Psoas muscle (tissue), 8 donors: Measurements from ENCODE around the gene GARS1. TPM values are rescaled to one million over a fixed set of nuclear protein-coding genes. Genes with fewer than 3 reads are reported as not detected.
A peak's percentile ranks its signal among the peaks of the same experiment; 100 is the strongest.

Source experiments
- ATAC-seq, 4 donors: fragments of 200-7000 bp; cut with Tn5 transposase; one replicate each; pipeline ENCODE4 v1.9.1; 2020; ENCODE audit warnings: moderate library complexity in 3 of 4, mild to moderate bottlenecking in 2 of 4
- DNase-seq, 2 donors: peaks; one replicate each; pipeline ENCODE4 v3.0.0-alpha.2; 2020
- H3K27ac ChIP-seq: fragments of 200-600 bp; one replicate; pipeline ENCODE4 v1.8.0; 2022
- H3K27me3 ChIP-seq, 3 donors: fragments of 200-600 bp in 1 of 3; one replicate each; pipeline versions ENCODE4 v1.6.1 to v1.8.0; 2013 to 2022; ENCODE audit warnings: low read length in 2 of 3, mild to moderate bottlenecking in 2 of 3, moderate library complexity in 1 of 3; ENCODE audit not compliant: insufficient read depth in 3 of 3
- H3K36me3 ChIP-seq, 2 donors: fragments of 200-600 bp in 1 of 2; one replicate each; pipeline versions ENCODE4 v1.6.1 to v1.8.0; 2013 to 2022; ENCODE audit warnings: low read depth in 1 of 2, mild to moderate bottlenecking in 1 of 2, moderate library complexity in 1 of 2; ENCODE audit not compliant: insufficient read depth in 1 of 2
- H3K4me1 ChIP-seq: fragments of 200-600 bp; one replicate; pipeline ENCODE4 v1.8.0; 2022
- H3K4me3 ChIP-seq: fragments of 200-600 bp; one replicate; pipeline ENCODE4 v1.8.0; 2022; ENCODE audit warnings: mild to moderate bottlenecking
- H3K9me3 ChIP-seq: fragments of 200-600 bp; one replicate; pipeline ENCODE4 v1.8.0; 2022
- CTCF ChIP-seq: fragments of 200-600 bp; IDR thresholded peaks from one replicate; pipeline ENCODE4 v1.8.0; 2022; ENCODE audit warnings: antibody characterized with exemption
- WGBS, 3 donors: extraction: QIAGEN DNeasy Blood & Tissue Kit; methylation state at CpG; one replicate each; pipeline versions ENCODE4 v1.1.6 to v1.1.7; 2013; 5-methylcytosine and 5-hydroxymethylcytosine counted together
- intact Hi-C, 2 donors: fragments of 100-400 bp; cut with DNase I; formaldehyde crosslinking; loops; one replicate each; pipeline versions ENCODE4 v1.11.0 to v1.14.2; 2022
- polyA plus RNA-seq, 3 donors: library from polyadenylated mRNA; stranded (reverse); fragments of 200-250 nt; gene quantifications; one replicate each; pipeline ENCODE4 v1.2.3, GENCODE V29; 2013
- total RNA-seq, 4 donors: library from RNA; stranded (reverse); fragmentation: NEBNext Ultra II Directional in 2 of 4; extraction: Animal tissue kit (Norgen Biotek cat#: 25700) in 2 of 4; gene quantifications; one replicate each; pipeline versions ENCODE4 v1.2.1 to v1.2.4, GENCODE V29; 2021 to 2023
- donor health status: healthy with polysubstance abuse.
- donor health status: DM: no; HTN: no; CAD: no; lungs with moderate emphysema.
- donor health status: Bipolar disorder and iron deficiency.
- donor health status: healthy.
- donor health status: DM: yes; HTN: yes; CAD: no.
- donor health status: DM: no; HTN: no; CAD: no.
- donor health status: DM: no; HTN: no; CAD: no.
- donor health status: DM: yes; HTN: yes; CAD: no.

The GARS1 gene
- total and polyA plus RNA-seq, 7 donors = 44.5 to 146 (median 65.5) TPM

- no peak for TF ChIP-seq CTCF
- Histone ChIP-seq H3K27ac (peak overlapping the region; percentile 73), H3K36me3 (peaks cover 3 to 22% of the 10 kb centered on the region in 2 donors), H3K9me3 (no peaks in the 10 kb centered on the region), H3K4me3 (no peak overlapping the region), H3K27me3 (no peaks in the 10 kb centered on the region), H3K4me1 (peaks cover 10% of the 10 kb centered on the region)
- ATAC-seq = no peak
- no peak for DNase-seq
- WGBS, 3 donors = 76 to 80% (median 79%) methylated on average over 7 of the region's 7 CpGs
- intact Hi-C loops = loop anchor here (2.0 to 5.0 kb wide), 3 partner anchors 15 to 187 kb away; no protein-coding TSS in a partner anchor
Observed at GRCh38 chr7:30549931-30550493, 44.7 kb upstream of the GARS1 start.

GRCh38 chr7:30552330-30552729 lies 42.3 kb upstream of the GARS1 start:
- Histone ChIP-seq H3K9me3 (no peaks in the 10 kb centered on the region), H3K27me3 (no peaks in the 10 kb centered on the region), H3K4me1 (peaks cover 10% of the 10 kb centered on the region), H3K4me3 (no peak overlapping the region), H3K27ac (no peak overlapping the region), H3K36me3 (peaks cover 2 to 15% of the 10 kb centered on the region in 2 donors)
- 75 to 95% (median 87%) methylated on average over 1 of the region's 1 CpG for WGBS, 3 donors
- ATAC-seq (no peak), DNase-seq (no peak)
- TF ChIP-seq CTCF = no peak
- intact Hi-C loops = no loop called here

- Histone ChIP-seq H3K36me3 (peaks cover 2 to 16% of the 10 kb centered on the region in 2 donors), H3K9me3 (no peaks in the 10 kb centered on the region), H3K4me3 (no peak overlapping the region), H3K27ac (no peak overlapping the region), H3K4me1 (peaks cover 10% of the 10 kb centered on the region), H3K27me3 (no peaks in the 10 kb centered on the region)
- no peak for DNase-seq
- intact Hi-C loops = no loop called here
- ATAC-seq = no peak
- TF ChIP-seq CTCF = no peak
Observed at GRCh38 chr7:30553141-30553540, 41.5 kb upstream of the GARS1 start.

- Histone ChIP-seq H3K4me3 (no peak overlapping the region), H3K27me3 (no peaks in the 10 kb centered on the region), H3K27ac (no peak overlapping the region), H3K36me3 (peaks cover 2 to 16% of the 10 kb centered on the region in 2 donors), H3K9me3 (no peaks in the 10 kb centered on the region), H3K4me1 (peaks cover 10% of the 10 kb centered on the region)
- ATAC-seq (no peak), DNase-seq (no peak)
- no peak for TF ChIP-seq CTCF
- 63 to 85% (median 66%) methylated on average over 3 of the region's 3 CpGs for WGBS, 3 donors
- intact Hi-C loops = no loop called here
Observed at GRCh38 chr7:30553546-30553945, 41.1 kb upstream of the GARS1 start.

DNA sequence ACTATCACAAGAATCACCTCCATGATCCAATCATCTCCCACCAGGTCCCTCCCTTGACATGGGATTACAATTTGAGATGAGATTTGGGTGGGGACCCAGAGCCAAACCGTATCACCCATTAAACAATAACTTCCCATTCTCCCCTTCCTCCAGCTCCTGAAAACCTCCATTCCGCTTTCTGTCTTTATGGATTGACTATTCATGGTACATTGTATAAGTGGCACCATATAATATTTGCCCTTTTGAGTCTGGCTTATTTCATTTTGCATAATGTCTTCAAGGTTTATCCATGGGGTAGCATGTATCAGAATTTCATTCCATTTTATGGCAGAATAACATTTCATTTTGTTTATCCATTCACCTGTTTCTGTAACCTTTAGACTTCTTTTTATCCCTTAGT lies 39.2 kb upstream of the GARS1 start:
- ATAC-seq (no peak), DNase-seq (no peak)
- TF ChIP-seq CTCF = no peak
- WGBS, 3 donors = 94 to 98% (median 96%) methylated on average over 2 of the region's 2 CpGs
- Histone ChIP-seq H3K9me3 (no peaks in the 10 kb centered on the region), H3K36me3 (peaks cover 4 to 21% of the 10 kb centered on the region in 2 donors), H3K27ac (no peak overlapping the region), H3K4me3 (no peak overlapping the region), H3K4me1 (peaks cover 9% of the 10 kb centered on the region), H3K27me3 (no peaks in the 10 kb centered on the region)
- intact Hi-C loops = no loop called here
